ENCODE data around the gene HDLBP. TPM values are rescaled to one million over a fixed set of nuclear protein-coding genes. Genes with fewer than 3 reads are reported as not detected.

The HDLBP gene
- total and polyA plus RNA-seq, 10 of the 15 experiments (the other 5 are each of a cell fraction or from before 2014, with no cell fraction given) = 19.5 to 383 (median 249) TPM

- TF ChIP-seq SIX5 (IDR thresholded peaks at IDR 0.05; ENCODE audit: low read depth, low read length, severe bottlenecking) = no peak
- TF ChIP-seq FOS (IDR thresholded peaks at IDR 0.05; ENCODE audit: borderline replicate concordance, extremely low read depth, insufficient read length) = no peak
- TF ChIP-seq, protein P1, sequence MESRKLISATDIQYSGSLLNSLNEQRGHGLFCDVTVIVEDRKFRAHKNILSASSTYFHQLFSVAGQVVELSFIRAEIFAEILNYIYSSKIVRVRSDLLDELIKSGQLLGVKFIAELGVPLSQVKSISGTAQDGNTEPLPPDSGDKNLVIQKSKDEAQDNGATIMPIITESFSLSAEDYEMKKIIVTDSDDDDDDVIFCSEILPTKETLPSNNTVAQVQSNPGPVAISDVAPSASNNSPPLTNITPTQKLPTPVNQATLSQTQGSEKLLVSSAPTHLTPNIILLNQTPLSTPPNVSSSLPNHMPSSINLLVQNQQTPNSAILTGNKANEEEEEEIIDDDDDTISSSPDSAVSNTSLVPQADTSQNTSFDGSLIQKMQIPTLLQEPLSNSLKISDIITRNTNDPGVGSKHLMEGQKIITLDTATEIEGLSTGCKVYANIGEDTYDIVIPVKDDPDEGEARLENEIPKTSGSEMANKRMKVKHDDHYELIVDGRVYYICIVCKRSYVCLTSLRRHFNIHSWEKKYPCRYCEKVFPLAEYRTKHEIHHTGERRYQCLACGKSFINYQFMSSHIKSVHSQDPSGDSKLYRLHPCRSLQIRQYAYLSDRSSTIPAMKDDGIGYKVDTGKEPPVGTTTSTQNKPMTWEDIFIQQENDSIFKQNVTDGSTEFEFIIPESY (IDR thresholded peaks at IDR 0.05) = no peak
- no peak for TF ChIP-seq ZNF207 (IDR thresholded peaks at IDR 0.05; ENCODE audit: borderline replicate concordance)
- TF ChIP-seq POLR2AphosphoS2 (IDR thresholded peaks at IDR 0.05; ENCODE audit: low read depth, low read length) = peak; percentile 76; the same call in 1 of the 2 replicates
Observed at GRCh38 chr2:241355983-241356870, 40.8 kb upstream of the HDLBP start, which contains the start of gene FARP2 (continued).

DNA sequence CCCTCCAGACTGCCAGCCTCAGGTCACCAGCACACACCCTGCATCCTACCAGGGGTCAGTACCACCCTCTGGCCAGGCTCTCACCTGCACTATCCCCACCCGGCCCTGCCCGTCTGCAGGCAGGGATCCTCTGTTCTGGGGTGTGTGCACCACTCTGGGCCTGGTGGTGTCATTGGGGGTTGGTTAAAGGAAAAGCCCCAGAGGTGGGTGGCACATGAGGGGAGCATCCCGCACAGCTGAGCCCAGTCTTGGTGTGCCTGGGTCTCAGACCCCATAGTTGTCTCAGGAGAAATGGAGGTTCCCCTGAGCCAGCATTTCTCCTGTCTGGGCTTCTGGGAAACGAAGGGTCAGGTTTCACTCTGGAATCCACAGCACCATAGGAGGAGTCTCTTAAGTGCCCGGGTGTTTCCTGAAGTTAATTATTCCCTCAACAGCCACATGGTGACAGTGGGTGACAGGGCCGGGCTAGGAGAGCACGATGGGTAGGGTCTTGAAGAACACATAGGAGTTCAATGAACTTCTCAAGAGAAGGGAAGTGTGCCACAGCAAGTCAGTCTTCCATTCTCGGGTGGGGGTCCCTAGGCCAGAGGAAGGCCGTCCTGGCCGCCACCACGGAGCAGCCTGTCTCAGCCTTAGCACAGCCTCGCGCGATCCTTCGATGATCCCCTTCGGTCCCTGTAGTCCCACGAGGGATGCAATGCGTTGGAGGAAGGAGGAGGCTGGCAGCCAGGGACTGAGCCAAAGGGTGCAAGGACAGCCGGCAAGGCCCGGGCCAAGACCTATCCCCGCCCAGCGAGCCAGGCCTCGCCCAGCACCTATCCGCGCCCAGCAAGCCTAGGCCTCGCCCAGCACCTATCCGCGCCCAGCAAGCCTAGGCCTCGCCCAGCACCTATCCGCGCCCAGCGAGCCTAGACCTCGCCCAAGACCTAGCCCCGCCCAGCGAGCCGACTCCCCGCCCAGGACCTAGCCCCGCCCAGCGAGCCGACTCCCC is 39.5 kb upstream of the HDLBP start:
- Histone ChIP-seq H3K4me2 (ENCODE audit: control insufficient read depth, insufficient read depth) (no peak overlapping the region), H3K4me3 (no peak overlapping the region), H3K9me3 (replicated peaks; ENCODE audit: control insufficient read depth, insufficient read depth, low read length) (no peaks in the 10 kb centered on the region), H3K4me1 (ENCODE audit: control insufficient read depth, insufficient read depth, low read length) (peaks cover 10% of the 10 kb centered on the region), H4K20me1 (ENCODE audit: control insufficient read depth, insufficient read depth) (no peaks in the 10 kb centered on the region), H3K36me3 (ENCODE audit: control insufficient read depth in 2 of 2, insufficient read depth in 2 of 2, low read length in 1 of 2) (peaks cover 12 to 27% of the 10 kb centered on the region in 2 experiments), H3K79me2 (ENCODE audit: control insufficient read depth, insufficient read depth, low read length) (peaks cover 39% of the 10 kb centered on the region), H3K27ac (ENCODE audit: control insufficient read depth, insufficient read depth) (no peak overlapping the region), H3K9ac (ENCODE audit: control insufficient read depth, insufficient read depth, low read length) (no peak overlapping the region), H2AFZ (ENCODE audit: control insufficient read depth, low read depth, low read length) (no peak overlapping the region), H3K27me3 (replicated peaks in 1 of 2; ENCODE audit: control insufficient read depth in 2 of 2, insufficient read depth in 2 of 2, low read length in 1 of 2) (no peaks in the 10 kb centered on the region)
- intact Hi-C loops (cut with micrococcal nuclease; ENCODE audit: unreplicated experiment) (loop anchor here (5.0 to 10.0 kb wide), 3 partner anchors 152 to 527 kb away; partner anchors contain the start of gene STK25), in situ Hi-C loops (cut with MboI) (loop anchor here (5.0 kb wide), 1 partner anchor 522 kb away; no protein-coding TSS in a partner anchor)
- CTCF ChIA-PET = interaction anchor here (1.2 kb wide), 1 partner anchor 88 kb away, joined by 3 read pairs; no protein-coding TSS in a partner anchor
- WGBS (ENCODE audit: insufficient coverage, insufficient replicate concordance, low lambda C conversion rate, missing lambda C conversion rate) = 65% methylated on average over 27 of the region's 40 CpGs
- RAD21 ChIA-PET (ENCODE audit: unreplicated experiment) = no interaction called here
- SMC1A ChIA-PET (ENCODE audit: uncharacterized antibody, unreplicated experiment) = no interaction called here
- no peak for FAIRE-seq
- POLR2A ChIA-PET = no interaction called here
- BruUV-seq (replicated peaks) = no TSS peak
- ATAC-seq = peak; percentile 56
- DNase-seq (ENCODE audit: low read depth, low spot score) = no peak
- TF ChIP-seq CREM (IDR thresholded peaks at IDR 0.05; ENCODE audit: low read depth) = no peak
- TF ChIP-seq POLR2A (IDR thresholded peaks at IDR 0.05; ENCODE audit: low read depth, low read length) = 0 out of 2 replicates have a peak, but pooled peaks have one; percentile 24
- TF ChIP-seq, protein P1 (IDR thresholded peaks at IDR 0.05) = no peak
- no peak for TF ChIP-seq EP300 (IDR thresholded peaks at IDR 0.05; ENCODE audit: borderline replicate concordance in 1 of 2, control insufficient read depth in 1 of 2, low read depth in 2 of 2, low read length in 2 of 2)
- TF ChIP-seq POLR2AphosphoS2 (IDR thresholded peaks at IDR 0.05; ENCODE audit: low read depth, low read length) = no peak
- TF ChIP-seq LARP7 (IDR thresholded peaks at IDR 0.05) = 0 out of 2 replicates have a peak, but pooled peaks have one; percentile 48
- TF ChIP-seq PBX3 (IDR thresholded peaks at IDR 0.05; ENCODE audit: insufficient replicate concordance, low read depth, low read length) = no peak
- TF ChIP-seq WRNIP1 (IDR thresholded peaks at IDR 0.05; ENCODE audit: borderline replicate concordance, low read depth, low read length) = no peak
- no peak for TF ChIP-seq CHD4 (IDR thresholded peaks at IDR 0.05)
- no peak for TF ChIP-seq HDGF (IDR thresholded peaks at IDR 0.05)

Data from GM12878 (cell line).